Measurements from ENCODE around the gene MYOM1.
A peak's percentile ranks its signal among the peaks of the same experiment; 100 is the strongest.

The MYOM1 gene

DNA sequence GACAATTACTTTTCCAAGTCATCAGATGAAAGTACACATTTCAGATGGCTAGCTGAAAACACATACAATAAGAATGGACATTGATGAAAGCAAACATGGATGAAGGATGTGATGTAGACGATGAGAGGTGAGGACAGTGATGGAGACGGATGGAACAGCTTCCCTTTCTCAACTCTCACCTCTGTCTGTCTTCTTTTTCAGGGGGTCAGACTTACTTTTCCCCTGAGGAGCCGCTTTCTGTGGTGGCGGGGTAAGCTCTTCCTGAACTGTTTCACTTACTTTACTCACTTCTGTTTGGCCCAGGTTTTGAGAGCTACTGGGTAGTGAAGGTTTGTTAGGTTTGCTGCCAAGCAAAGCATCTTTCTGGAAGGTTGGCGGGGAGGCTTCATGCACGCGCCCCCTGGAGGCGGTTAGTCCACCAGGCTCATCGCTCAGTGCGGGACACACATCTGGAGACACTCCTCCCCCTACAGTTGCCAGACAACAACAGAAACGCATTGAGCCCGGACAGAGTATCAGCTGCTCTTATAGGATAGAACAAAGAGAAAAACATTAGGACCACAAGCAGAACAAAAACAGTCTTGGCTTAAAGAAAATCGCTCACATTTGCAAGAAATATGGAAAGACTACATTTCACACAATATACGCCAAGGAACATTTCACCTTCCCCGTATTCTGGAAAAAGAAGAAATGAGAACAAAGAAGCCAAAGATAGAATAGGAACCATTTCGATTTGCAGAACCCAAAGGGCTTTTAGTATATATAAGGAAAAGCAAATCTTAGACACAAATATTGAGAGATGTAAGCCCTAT is 90.5 kb downstream of the MYOM1 start:
- peak; percentile 87 to 92 for DNase-seq
- TF ChIP-seq POLR2A (IDR thresholded peaks at IDR 0.05; ENCODE audit: low read length): no peak
- no peak for TF ChIP-seq GATA1 (IDR thresholded peaks at IDR 0.05; ENCODE audit: low read depth, low read length)

DNA sequence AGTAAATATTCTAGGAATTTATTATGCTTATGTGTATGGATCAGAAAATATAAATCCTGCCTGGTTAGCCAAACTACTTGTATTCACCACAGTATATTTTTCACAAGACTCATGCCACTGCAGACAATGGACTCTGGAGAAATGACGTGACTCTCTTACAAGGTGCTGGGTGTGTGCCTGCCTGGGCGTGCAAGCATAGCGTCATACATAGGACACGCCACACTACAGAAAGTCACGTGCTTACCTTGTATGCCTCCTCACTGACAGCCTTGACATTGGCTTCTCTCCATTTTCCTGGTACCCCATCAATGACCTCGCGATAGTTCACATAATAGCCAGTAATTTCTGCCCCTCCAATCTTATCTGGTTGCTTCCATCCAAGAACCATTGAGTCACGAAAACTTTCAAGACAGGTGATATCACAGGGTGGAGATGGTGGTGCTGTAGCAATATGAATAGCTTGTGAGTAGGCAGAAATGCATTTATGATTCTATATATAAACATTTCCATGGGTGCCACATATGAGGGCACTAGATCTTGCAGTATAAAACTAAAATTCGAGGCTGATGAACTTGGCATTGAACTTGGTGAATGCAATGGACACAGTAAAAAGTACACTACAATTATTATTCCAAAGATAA is 93.2 kb downstream of the MYOM1 start:
- DNase-seq: no peak
- TF ChIP-seq GATA1 (IDR thresholded peaks at IDR 0.05; ENCODE audit: low read depth, low read length) (no peak), POLR2A (IDR thresholded peaks at IDR 0.05; ENCODE audit: low read length) (no peak)

DNA sequence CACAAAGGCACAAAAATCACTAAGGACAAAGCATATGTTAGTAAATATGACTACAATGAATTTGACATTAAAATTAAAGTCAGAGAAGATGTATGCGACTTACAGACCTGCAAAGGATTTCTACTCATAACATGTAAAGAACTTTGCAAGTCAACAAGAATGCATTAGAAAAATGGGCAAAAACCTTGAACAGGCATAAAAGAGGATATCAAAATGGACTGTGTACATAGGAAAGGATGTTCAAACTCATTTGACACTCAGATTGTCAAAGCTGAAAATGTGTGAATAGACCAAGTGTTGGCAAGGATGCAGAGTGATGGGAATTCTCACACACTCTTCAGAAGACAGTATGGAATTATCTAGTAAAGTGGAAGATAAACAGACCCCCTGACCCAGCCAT is 94.9 kb downstream of the MYOM1 start:
- DNase-seq: no peak
- TF ChIP-seq POLR2A (IDR thresholded peaks at IDR 0.05; ENCODE audit: low read length): no peak
- no peak for TF ChIP-seq GATA1 (IDR thresholded peaks at IDR 0.05; ENCODE audit: low read depth, low read length)

DNA sequence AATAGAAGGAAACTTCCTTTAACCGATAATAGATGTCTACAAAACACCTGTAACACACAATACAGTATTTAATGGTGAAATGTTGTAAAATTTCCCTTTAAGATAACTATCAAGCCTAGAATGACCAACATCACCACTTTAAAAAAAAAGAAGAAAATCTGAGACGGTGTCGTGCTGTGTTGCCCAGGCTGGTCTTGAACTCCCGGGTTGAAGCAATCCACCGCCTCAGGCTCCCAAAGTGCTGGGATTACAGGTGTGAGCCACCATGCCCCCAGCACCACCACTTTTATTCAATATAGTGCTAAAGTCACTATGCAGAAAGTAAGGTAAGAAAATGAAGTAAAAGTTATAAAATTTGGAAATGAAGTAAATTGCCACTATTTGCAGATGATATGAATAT is 96.9 kb downstream of the MYOM1 start:
- DNase-seq: no peak
- no peak for TF ChIP-seq GATA1 (IDR thresholded peaks at IDR 0.05; ENCODE audit: low read depth, low read length)
- TF ChIP-seq POLR2A (IDR thresholded peaks at IDR 0.05; ENCODE audit: low read length): no peak

DNA sequence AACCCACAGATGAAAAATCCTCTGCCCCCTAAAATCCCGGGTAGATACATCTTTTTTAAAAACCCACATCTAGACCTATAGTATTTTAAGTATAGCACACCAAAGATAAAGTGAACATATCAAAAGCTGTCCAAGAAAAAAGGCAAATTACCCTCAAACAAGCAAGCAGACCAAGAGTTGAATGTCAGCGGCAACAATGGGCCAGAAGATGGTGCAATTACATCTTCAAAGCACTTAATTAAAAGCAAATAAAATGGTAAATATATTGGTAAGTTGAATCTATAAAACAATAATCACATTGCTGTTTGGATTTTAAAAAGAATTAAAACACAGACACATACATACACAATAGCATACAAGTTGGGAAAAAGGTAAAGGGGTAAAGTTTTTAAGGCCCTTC is 98.5 kb downstream of the MYOM1 start:
- TF ChIP-seq GATA1 (IDR thresholded peaks at IDR 0.05; ENCODE audit: low read depth, low read length) (no peak), POLR2A (IDR thresholded peaks at IDR 0.05; ENCODE audit: low read length) (no peak)
- DNase-seq: no peak

DNA sequence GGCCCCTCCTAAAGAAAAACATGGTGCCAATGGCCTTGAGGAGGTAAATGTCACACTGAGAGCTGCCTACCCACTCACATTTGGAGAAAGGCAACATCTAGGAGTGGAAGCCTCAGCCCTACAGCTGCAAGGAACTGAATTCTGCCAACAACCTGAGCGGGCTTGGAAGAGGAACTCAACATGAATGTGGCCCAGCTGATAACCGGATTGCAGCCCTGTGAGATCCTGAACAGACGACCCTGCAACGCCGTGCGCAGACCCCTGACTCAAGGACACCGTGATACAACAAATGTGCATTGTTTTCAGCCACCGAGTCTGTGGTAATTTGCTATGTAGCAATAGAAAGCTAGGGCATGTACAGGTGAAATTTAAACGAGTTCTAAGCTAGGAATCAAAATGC is 99.4 kb downstream of the MYOM1 start:
- no peak for TF ChIP-seq POLR2A (IDR thresholded peaks at IDR 0.05; ENCODE audit: low read length)

DNA sequence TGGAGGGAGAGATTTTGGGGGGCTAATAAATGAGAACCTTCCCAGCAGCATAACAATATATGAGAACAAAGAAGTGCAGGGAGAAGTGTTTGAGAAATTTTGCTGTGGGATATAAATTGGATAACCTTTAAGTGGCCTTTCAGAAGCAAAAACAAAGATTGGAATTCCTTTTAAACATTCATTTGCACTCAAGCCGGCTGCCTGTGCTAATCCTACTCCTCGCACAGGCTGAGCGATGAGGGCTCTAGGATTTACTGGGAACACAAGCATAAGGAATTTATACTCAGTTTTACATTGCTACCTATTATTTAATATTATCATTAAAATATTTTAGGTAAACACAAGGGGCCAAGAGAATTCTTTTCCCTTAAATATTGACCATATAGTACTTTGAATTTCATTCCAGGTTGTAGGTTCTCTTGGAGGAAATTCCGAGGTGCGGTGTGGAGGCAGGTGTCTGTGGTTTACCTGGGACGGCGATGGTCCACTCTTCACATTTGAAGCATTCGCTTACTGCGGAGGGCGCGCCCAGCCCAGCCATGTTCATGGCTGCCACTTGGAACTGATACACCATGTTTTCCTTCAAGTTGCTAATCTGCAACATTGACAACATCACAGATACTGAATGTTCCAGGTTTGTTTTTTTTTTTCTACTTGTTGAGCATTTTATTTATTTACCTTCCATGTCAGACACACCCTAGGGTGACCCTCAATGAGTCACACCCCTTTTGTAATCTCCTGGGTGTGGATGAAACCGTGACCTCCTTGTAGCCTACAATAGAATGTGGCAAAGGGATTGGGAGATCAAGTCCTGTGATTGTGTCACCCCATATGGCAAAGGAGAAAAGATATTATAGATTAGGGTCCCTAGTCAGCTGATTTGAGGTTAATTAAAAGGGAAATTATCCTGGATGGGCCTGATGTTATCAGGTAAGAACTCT is 100.1 kb downstream of the MYOM1 start:
- TF ChIP-seq GATA1 (IDR thresholded peaks at IDR 0.05; ENCODE audit: low read depth, low read length) (no peak), POLR2A (IDR thresholded peaks at IDR 0.05; ENCODE audit: low read length) (no peak)
- peak in 1 of 2 experiments; percentile 34 for DNase-seq

More for the DNA sequence above, 99.4 kb downstream of the MYOM1 start:
- peak in 1 of 2 experiments; percentile 34 for DNase-seq

DNA sequence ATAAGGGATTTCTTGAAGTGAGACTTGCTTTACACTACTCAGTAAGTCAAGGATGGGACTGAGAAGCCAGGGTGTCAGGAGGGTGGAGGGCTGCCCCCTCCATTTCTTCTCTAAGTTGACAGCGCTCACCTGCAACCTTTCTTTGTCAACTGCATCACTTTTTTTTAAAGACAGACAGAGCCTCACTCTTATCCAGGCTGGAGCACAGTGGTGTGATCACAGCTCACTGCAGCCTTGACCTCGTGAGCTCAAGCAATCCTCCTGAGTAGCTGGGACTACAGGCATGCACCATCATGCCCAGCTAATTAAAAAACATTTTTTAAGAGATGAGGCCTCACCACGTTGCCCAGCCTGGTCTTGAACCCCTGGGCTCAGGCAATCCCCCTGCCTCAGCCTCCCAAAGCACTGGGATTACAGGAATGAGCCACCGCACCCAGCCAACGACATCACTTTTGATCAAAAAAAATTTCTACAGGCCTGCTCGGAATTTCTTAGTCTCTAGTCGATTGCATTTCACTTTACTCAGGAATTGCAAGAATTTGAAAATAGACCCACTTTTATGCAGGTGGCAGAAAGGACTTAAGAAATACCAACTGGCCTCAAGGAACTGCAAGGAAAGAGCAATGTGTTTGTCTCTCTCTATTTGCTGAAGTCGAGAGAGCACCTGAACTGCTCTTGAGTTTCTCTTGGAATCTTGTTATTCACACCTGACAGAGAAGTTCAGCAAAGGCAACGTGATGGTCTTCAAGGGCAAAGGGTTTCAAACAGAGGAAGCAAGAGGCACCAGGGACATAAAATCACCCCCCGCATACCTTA is 101.4 kb downstream of the MYOM1 start:
- TF ChIP-seq GATA1 (IDR thresholded peaks at IDR 0.05; ENCODE audit: low read depth, low read length) (no peak), POLR2A (IDR thresholded peaks at IDR 0.05; ENCODE audit: low read length) (no peak)
- DNase-seq: no peak

DNA sequence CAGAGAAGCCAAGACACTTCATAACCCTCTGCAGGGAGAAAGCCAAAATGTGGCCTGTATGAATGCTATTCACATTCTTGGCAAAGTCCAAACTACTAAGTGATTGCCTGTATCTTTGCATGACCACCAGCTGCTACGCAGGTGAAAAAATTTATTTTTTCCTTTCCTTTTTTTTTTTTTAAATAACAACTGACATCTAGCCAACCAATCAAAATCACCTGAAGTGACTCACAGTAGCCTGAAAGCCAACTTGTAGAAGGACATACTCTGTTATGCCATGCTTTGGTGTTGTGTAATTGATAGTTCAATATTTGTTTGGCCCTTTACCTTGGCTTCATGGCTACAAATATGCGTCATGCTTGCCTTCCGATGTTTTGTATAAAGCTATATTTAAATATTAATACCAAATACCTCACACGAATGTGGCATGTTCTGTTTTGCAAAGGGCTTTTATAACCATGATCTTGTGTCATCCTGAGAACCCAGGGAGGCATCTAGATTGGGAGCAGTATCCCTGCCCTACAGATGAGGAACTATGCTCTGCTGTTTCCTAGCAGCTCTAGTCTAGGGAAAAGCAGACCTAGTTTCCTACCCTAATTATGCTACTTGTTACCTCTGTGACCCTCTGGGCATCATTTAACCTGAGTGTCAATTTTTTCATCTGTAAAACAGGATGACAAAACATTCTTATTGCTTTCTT is 102.1 kb downstream of the MYOM1 start:
- TF ChIP-seq POLR2A (IDR thresholded peaks at IDR 0.05; ENCODE audit: low read length) (no peak), GATA1 (IDR thresholded peaks at IDR 0.05; ENCODE audit: low read depth, low read length) (no peak)
- no peak for DNase-seq

DNA sequence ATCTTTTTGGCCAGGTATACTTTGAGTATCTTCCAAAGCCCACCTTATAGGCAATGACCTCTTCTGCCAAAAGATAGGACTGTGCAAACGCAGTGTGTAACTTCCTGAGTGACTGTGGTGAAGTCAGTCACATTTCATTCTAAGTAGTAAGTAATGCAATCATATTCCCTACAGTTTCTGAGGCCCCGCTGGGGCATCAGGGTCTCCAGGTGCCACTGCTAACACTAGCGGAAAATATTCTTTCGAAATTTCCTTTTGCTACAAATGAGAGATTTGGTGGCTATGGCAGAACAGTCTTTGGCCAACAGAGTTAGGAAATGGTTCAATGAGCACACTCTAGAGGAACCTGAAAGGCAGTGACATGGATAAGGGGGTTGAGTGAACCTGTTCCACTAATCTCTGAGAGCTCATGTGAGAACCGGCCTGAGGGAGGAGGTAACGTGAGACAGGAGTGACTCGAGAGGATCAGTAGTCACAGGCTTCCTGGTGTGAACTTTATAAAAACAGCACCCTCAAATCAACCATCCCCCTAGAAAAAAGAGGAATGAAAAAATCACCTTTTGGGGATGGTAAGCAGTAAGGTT is 104.2 kb downstream of the MYOM1 start:
- no peak for DNase-seq
- no peak for TF ChIP-seq POLR2A (IDR thresholded peaks at IDR 0.05; ENCODE audit: low read length)
- TF ChIP-seq GATA1 (IDR thresholded peaks at IDR 0.05; ENCODE audit: low read depth, low read length): no peak

DNA sequence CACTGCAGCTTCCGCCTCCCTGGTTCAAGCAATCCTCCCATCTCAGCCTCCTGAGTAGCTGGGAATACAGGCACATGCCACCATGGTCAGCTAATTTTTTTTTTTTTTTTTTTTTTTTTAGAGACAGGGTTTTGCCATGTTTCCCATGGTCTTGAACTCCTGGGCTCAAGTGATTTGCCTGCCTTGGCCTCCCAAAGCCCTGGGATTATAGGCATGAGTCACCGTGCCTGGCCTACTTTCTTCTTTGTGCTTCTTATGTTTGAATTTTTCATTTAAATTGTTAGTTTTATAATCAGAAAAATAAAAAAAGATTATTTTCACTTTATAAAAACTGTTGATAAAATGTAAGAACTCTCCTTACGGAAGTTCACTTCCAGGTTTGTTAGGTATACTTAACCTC is 105.3 kb downstream of the MYOM1 start:
- no peak for DNase-seq
- TF ChIP-seq GATA1 (IDR thresholded peaks at IDR 0.05; ENCODE audit: low read depth, low read length): no peak

DNA sequence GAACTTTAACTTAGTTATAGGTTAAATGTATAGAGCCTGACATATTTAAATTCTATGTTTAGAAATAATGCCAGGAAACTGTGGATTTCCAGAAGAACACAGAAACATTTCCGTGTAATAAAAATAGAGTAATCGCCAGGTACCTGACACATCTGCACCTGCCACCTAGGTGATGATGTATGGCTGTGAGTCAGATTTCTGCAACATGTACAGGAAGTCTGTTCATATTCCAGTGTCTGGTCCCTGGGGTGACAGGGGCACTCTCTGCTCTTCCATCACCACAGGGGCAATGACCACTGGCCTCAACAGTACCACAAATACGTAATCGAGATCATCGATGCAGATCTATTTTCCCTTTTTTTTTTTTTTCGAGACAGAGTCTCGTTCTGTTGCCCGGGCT is 105.7 kb downstream of the MYOM1 start:
- DNase-seq: no peak
- no peak for TF ChIP-seq GATA1 (IDR thresholded peaks at IDR 0.05; ENCODE audit: low read depth, low read length)
- TF ChIP-seq POLR2A (IDR thresholded peaks at IDR 0.05; ENCODE audit: low read length): no peak
